PC-3 (cell line): ENCODE data around the gene KTN1. TPM values are rescaled to one million over a fixed set of nuclear protein-coding genes. Genes with fewer than 3 reads are reported as not detected.

Experiments
- total RNA-seq: library from RNA; depleted of rRNA; stranded (reverse); fragments of >200 nt; gene quantifications from 2 replicates; pipeline ENCODE4 v1.2.3, GENCODE V29; 2014; rRNA removed

KTN1 gene
- total RNA-seq, 1 experiment from 2014 or later: 251 TPM

Other genes with a start within 250 kb of the KTN1 start
- 20.2 and 22.5 TPM in 2 replicates for gene ATG14, start 168.4 kb upstream of the KTN1 start, total RNA-seq
- gene TBPL2, start 139.6 kb upstream of the KTN1 start, total RNA-seq: not detected in 2 replicates